ENCODE data around the gene TMC1.
"Not testable (repeated sequence)": the region's sequence is repeated elsewhere in the genome, so short reads cannot be mapped to it uniquely, and the experiment has no call there.

Gene TMC1

DNA sequence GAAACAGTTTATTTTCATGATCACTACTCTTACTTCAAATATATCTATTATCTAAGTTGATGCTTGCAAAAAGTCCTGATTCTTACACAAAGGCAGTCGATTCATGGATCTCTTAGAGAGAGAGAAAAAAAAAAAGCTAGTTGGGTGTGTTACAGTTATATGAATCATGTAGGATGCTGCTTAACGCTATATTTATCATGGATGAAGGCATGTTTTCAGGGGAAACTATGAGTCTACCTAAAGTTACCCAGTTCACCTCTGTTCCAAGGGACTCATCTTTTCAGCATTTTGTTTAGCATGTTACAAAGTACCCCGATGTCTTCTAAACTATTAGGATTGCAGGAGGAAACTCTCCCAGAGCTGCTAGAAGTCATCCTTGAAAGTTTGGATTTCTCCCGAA is 13.5 kb downstream of the TMC1 start:
- DNase-seq (ENCODE audit: low read depth), result no peak
- no peak overlapping the region for H3K4me3 ChIP-seq (ENCODE audit: low read depth, low read length)
- TF ChIP-seq, protein P1, sequence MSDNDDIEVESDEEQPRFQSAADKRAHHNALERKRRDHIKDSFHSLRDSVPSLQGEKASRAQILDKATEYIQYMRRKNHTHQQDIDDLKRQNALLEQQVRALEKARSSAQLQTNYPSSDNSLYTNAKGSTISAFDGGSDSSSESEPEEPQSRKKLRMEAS (IDR thresholded peaks at IDR 0.05; ENCODE audit: low read depth, low read length), result no peak

DNA sequence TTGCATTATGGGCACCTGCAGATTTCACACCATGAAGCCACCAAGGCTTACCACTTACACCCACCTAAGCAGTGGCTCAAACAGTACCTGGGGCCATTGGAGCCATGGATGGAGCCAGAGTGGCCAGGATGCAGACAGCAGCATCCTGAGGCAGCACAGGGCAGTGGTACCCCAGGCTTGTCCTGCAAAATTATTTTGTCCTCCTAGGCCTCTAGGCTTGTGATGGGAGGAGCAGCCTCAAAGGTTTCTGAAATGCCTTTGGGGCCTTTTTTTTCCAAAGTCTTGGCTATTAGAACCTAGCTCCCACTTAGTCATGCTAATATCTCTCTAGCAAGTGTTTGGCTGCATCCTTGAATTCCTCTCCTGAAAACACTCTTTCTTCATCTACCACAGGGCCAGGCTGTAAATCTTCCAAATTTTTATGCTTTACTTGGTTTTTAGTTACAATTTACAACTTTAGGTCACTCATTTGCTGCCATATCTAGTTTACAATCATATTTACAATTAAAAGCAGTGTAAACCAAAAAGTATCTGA is 15.7 kb downstream of the TMC1 start:
- TF ChIP-seq, protein P1 (IDR thresholded peaks at IDR 0.05; ENCODE audit: low read depth, low read length), result no peak
- TF ChIP-seq, protein P2, sequence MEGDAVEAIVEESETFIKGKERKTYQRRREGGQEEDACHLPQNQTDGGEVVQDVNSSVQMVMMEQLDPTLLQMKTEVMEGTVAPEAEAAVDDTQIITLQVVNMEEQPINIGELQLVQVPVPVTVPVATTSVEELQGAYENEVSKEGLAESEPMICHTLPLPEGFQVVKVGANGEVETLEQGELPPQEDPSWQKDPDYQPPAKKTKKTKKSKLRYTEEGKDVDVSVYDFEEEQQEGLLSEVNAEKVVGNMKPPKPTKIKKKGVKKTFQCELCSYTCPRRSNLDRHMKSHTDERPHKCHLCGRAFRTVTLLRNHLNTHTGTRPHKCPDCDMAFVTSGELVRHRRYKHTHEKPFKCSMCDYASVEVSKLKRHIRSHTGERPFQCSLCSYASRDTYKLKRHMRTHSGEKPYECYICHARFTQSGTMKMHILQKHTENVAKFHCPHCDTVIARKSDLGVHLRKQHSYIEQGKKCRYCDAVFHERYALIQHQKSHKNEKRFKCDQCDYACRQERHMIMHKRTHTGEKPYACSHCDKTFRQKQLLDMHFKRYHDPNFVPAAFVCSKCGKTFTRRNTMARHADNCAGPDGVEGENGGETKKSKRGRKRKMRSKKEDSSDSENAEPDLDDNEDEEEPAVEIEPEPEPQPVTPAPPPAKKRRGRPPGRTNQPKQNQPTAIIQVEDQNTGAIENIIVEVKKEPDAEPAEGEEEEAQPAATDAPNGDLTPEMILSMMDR (IDR thresholded peaks at IDR 0.05; ENCODE audit: low read depth, low read length), result no peak
- no peak for TF ChIP-seq POLR2A (IDR thresholded peaks at IDR 0.05; ENCODE audit: extremely low read depth, insufficient read length)
- no peak for TF ChIP-seq MYC (IDR thresholded peaks at IDR 0.05; ENCODE audit: low read depth, low read length)

DNA sequence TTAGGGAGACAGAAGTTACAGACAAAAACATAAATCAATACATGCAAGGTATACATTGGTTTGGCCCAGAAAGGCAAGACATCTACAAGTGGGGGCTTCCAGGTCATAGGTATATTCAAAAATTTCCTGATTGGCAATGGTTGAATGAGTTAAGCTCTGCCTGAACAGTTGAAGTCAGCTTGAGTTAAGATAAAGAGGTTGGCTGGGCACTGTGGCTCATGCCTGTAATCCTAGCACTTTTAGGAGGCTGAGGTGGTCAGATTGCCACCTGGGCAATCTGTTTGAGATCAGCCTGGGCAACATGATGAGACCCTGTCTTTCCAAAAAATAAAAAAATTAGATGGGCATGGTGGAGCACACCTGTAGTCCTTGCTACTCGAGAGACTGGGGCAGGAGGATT is 16.3 kb downstream of the TMC1 start:
- TF ChIP-seq MYC (IDR thresholded peaks at IDR 0.05; ENCODE audit: low read depth, low read length) (no peak), POLR2A (IDR thresholded peaks at IDR 0.05; ENCODE audit: extremely low read depth, insufficient read length) (no peak)
- TF ChIP-seq, protein P1 (IDR thresholded peaks at IDR 0.05; ENCODE audit: low read depth, low read length), result no peak
- TF ChIP-seq, protein P2 (IDR thresholded peaks at IDR 0.05; ENCODE audit: low read depth, low read length), result no peak
- no peak for DNase-seq (ENCODE audit: low read depth)
- no peak overlapping the region for H3K4me3 ChIP-seq (ENCODE audit: low read depth, low read length)

More for the DNA sequence above, 15.7 kb downstream of the TMC1 start:
- H3K4me3 ChIP-seq (ENCODE audit: low read depth, low read length), result no peak overlapping the region
- no peak for DNase-seq (ENCODE audit: low read depth)

DNA sequence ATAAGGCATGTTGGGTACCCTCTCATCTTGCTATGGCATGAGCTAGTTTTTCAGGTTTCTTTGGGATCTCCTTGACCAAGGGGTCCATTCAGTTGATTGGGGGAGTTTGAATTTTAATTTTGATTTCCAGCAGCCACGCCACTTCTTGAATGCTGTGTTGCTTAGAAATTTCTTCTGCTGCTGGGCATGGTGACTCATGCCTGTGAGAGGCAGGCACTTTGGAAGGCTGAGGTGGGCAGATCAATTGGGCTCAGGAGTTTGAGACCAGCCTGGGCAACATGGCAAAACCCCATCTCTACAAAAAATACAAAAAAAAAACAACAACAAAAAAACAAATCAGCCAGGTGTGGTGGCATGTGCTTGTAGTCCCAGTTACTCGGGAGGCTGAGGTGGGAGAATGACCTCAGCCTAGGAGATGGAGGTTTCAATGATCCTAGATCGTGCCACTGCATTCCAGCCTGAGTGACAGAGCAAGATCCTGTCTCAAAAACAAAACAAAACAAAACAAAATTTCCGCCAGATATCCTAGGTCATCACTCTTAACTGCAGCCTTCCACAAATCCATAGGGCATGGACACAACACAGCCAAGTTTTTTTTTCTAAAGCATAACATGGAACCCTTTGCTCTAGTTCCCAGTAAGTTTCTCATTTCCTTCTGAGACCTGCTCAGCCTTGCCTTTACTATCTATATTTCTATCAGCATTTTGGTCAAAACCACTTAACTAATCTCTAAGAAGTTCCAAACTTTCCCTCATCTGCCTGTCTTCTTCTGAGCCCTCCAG is 17.7 kb downstream of the TMC1 start:
- TF ChIP-seq, protein P2 (IDR thresholded peaks at IDR 0.05; ENCODE audit: low read depth, low read length), result no peak
- TF ChIP-seq MYC (IDR thresholded peaks at IDR 0.05; ENCODE audit: low read depth, low read length) (no peak), POLR2A (IDR thresholded peaks at IDR 0.05; ENCODE audit: extremely low read depth, insufficient read length) (no peak)
- TF ChIP-seq, protein P1 (IDR thresholded peaks at IDR 0.05; ENCODE audit: low read depth, low read length), result no peak
- no peak for DNase-seq (ENCODE audit: low read depth)
- no peak overlapping the region for H3K4me3 ChIP-seq (ENCODE audit: low read depth, low read length)

DNA sequence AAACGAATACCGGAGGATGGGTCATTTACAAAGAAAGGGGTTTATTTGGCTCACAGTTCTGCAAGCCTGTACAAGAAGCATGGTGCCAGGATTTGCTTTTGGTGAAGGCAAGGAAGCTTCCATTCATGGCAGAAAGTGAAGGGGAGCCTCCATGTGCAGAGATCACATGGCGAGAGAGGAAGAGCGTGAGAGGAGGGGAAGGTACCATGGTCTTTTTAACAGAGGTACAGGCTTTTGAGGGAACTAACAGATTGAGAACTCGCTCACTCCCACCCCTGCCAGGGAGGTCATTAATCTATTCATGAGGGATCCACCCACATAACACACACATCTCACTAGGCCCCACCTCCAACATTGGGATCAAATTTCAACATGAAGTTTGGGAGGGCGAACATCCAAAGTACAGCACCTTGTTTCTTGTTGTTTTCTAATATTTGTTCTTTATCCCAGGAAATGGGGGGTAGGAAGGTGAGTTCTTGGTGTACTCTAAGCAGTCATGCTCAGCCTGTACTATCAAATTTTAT is 18.5 kb downstream of the TMC1 start:
- H3K4me3 ChIP-seq (ENCODE audit: low read depth, low read length), result no peak overlapping the region
- TF ChIP-seq, protein P2 (IDR thresholded peaks at IDR 0.05; ENCODE audit: low read depth, low read length), result no peak
- TF ChIP-seq MYC (IDR thresholded peaks at IDR 0.05; ENCODE audit: low read depth, low read length) (no peak), POLR2A (IDR thresholded peaks at IDR 0.05; ENCODE audit: extremely low read depth, insufficient read length) (no peak)
- TF ChIP-seq, protein P1 (IDR thresholded peaks at IDR 0.05; ENCODE audit: low read depth, low read length), result no peak
- DNase-seq (ENCODE audit: low read depth), result no peak

DNA sequence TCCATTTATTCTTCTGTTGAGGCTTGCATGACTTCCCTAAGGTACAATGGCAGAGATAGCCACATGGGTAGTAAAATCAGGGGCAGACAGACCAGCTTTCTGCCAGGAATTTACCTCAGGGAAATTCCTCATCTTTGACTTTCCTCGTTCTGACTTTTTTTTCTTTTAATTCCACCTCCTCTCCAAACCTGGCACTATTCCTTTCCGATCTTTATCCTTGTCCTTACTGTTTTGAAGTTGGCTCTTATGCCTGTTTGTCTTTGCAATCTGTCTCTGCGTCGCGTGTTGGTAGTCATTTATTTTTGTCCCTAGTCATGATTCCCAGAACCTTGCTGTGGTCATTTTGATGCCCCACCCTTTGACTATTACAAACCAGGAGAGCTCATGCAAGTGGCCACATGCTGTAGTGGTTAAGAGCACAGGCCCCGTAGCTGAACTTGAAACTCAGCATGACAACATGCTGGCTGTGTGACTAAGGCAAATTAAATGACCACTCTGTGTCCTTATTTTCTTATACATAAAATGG is 19.0 kb downstream of the TMC1 start:
- H3K4me3 ChIP-seq (ENCODE audit: low read depth, low read length), result no peak overlapping the region
- no peak for DNase-seq (ENCODE audit: low read depth)
- TF ChIP-seq POLR2A (IDR thresholded peaks at IDR 0.05; ENCODE audit: extremely low read depth, insufficient read length), result no peak
- TF ChIP-seq, protein P2 (IDR thresholded peaks at IDR 0.05; ENCODE audit: low read depth, low read length), result no peak

DNA sequence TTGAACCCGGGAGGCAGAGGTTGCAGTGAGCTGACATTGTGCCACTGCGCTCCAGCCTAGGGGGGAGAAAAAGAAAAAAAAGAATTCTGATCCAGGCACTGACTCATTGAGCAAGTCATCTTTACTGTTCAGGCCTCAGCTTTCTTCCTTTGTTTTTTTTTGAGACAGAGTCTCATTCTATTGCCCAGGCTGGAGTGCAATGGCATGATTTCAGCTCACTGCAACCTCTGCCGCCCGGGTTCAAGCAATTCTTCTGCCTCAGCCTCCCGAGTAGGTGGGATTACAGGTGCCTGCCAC is 21.1 kb downstream of the TMC1 start:
- H3K4me3 ChIP-seq (ENCODE audit: low read depth, low read length); DNase-seq (ENCODE audit: low read depth): not testable (repeated sequence)

All from NB4 (cell line).